Suprapubic skin (tissue), 4 donors: ENCODE results near the gene AKR1C2. TPM values are rescaled to one million over a fixed set of nuclear protein-coding genes. Genes with fewer than 3 reads are reported as not detected.
"Not testable (repeated sequence)": the region's sequence is repeated elsewhere in the genome, so short reads cannot be mapped to it uniquely, and the experiment has no call there.

ENCODE experiments used
- DNase-seq, 2 donors: peaks; one replicate each; pipeline ENCODE4 v3.0.0-alpha.2; 2019; ENCODE audit warnings: low spot score in 2 of 2
- H3K27ac ChIP-seq: fragments of 200-600 bp; sonication (generic); one replicate; pipeline ENCODE4 v1.5.1; 2019
- H3K27me3 ChIP-seq: fragments of 200-600 bp; sonication (generic); one replicate; pipeline ENCODE4 v1.5.1; 2019
- H3K36me3 ChIP-seq: fragments of 200-600 bp; sonication (generic); one replicate; pipeline ENCODE4 v1.5.1; 2019
- H3K4me1 ChIP-seq: fragments of 200-600 bp; sonication (generic); one replicate; pipeline ENCODE4 v1.5.1; 2019
- H3K4me3 ChIP-seq: fragments of 200-600 bp; sonication (generic); one replicate; pipeline ENCODE4 v1.5.1; 2019; ENCODE audit warnings: mild to moderate bottlenecking
- H3K9me3 ChIP-seq: fragments of 200-600 bp; sonication (generic); one replicate; pipeline ENCODE4 v1.5.1; 2019
- CTCF ChIP-seq, 2 donors: fragments of 200-600 bp in 1 of 2; fragments of 450-650 bp in 1 of 2; sonication (generic) in 1 of 2; IDR thresholded peaks; one replicate each; pipeline ENCODE4 v1.5.1; 2016 to 2019; ENCODE audit warnings: antibody characterized with exemption in 2 of 2, mild to moderate bottlenecking in 1 of 2, moderate library complexity in 1 of 2
- EP300 ChIP-seq: sonication (generic); formaldehyde crosslinking; IDR thresholded peaks from one replicate; pipeline ENCODE4 v1.6.1; 2017; ENCODE audit warnings: antibody characterized with exemption
- POLR2A ChIP-seq, 2 donors: fragments of 450-650 bp; IDR thresholded peaks; one replicate each; pipeline ENCODE4 v1.6.1; 2017; ENCODE audit warnings: antibody characterized with exemption in 2 of 2, mild to moderate bottlenecking in 2 of 2, moderate library complexity in 2 of 2
- POLR2AphosphoS5 ChIP-seq, 3 donors: sonication (generic); formaldehyde crosslinking; IDR thresholded peaks; one replicate each; pipeline ENCODE4 v1.6.1; 2017; ENCODE audit warnings: antibody characterized with exemption in 3 of 3
- WGBS: methylation state at CpG from one replicate; pipeline ENCODE4 v1.1.5; 2018; 5-methylcytosine and 5-hydroxymethylcytosine counted together
- total RNA-seq, 4 donors: library from RNA; depleted of rRNA; stranded (reverse); fragments of >200 nt; gene quantifications; one replicate each; pipeline ENCODE4 v1.1.0, GENCODE V29; 2016

Gene AKR1C2
- total RNA-seq, 4 donors from 2014 or later, result 7.2 to 29.7 (median 23.4) TPM

- not testable (repeated sequence) for H3K4me3 ChIP-seq, H3K27me3 ChIP-seq, H3K36me3 ChIP-seq, H3K27ac ChIP-seq, DNase-seq, H3K9me3 ChIP-seq
- H3K4me1 ChIP-seq, result peaks cover 14% of the 10 kb centered on the region
- 0% methylated on average over 1 of the region's 1 CpG for WGBS
These were observed 351 bp upstream of the AKR1C2 start for GRCh38 chr10:5004030-5004385.

DNA sequence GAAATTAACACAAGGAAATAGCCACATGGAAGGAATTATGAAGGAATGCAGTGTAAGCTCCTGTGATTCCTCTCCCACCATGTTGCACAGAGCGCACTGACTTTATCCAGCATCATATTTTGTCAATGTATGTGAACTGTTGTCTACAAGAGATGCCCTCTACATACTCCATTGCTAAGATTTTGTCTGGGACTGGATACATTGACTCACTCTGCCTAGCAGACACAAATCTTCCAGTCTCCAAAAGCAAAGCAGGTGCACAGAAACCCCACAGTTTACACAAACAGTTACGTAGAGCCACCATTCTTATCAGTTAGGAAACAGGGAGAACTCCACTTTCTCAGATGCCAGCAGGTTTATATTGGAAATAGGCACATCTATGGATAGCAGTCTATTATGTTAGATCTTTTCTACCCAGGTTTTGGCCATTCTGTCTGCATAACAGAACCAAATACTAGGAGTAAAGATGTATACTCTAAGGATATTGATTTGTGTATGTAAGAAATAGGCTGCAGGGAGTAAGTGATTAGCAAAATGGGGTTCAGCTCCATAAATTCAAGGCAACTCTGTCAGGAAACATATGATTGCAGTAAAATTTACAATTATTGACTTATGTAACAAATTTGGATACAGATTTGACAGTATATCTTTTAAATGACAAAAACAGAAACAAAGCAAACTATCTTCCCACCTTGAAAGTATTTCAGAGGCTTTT is 1.5 kb downstream of the AKR1C2 start:
- no peak overlapping the region for H3K27ac ChIP-seq
- no peaks in the 10 kb centered on the region for H3K27me3 ChIP-seq
- DNase-seq, result no peak
- peaks cover 14% of the 10 kb centered on the region for H3K4me1 ChIP-seq
- peaks cover 7% of the 10 kb centered on the region for H3K36me3 ChIP-seq
- no peak for TF ChIP-seq POLR2AphosphoS5 (IDR thresholded peaks at IDR 0.05)
- TF ChIP-seq EP300, result no peak
- no peak for TF ChIP-seq POLR2A (IDR thresholded peaks at IDR 0.05)
- TF ChIP-seq CTCF (IDR thresholded peaks at IDR 0.05), result no peak
- H3K4me3 ChIP-seq, result peak overlapping the region; percentile 36
- WGBS, result 86% methylated on average over 2 of the region's 2 CpGs
- H3K9me3 ChIP-seq, result no peaks in the 10 kb centered on the region

DNA sequence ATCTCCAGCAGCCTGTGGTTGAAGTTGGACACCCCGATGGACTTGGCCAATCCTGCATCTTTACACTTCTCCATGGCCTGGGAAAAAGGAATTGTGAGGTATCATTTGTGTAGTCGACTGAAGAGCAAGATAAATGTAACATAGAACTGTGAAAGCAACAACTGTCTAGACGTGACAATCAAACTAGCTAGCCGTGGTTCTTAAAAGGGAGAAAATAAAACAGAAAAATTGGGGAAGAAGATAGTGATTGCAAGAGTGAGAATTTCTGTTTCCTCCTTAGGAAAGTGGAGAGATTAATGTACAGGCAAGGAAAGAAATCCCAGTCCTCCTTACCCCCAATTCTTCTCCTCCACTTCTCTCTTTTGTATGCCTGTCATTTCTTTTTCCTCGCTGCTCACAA is 5.0 kb downstream of the AKR1C2 start:
- DNase-seq, result no peak
- no peaks in the 10 kb centered on the region for H3K9me3 ChIP-seq
- TF ChIP-seq EP300 (no peak), POLR2A (IDR thresholded peaks at IDR 0.05) (no peak), POLR2AphosphoS5 (IDR thresholded peaks at IDR 0.05) (no peak), CTCF (IDR thresholded peaks at IDR 0.05) (no peak)
- H3K4me3 ChIP-seq, result no peak overlapping the region
- 91% methylated on average over 5 of the region's 5 CpGs for WGBS
- H3K27ac ChIP-seq, result no peak overlapping the region
- H3K4me1 ChIP-seq, result peaks cover 14% of the 10 kb centered on the region
- peaks cover 7% of the 10 kb centered on the region for H3K36me3 ChIP-seq
- no peaks in the 10 kb centered on the region for H3K27me3 ChIP-seq

DNA sequence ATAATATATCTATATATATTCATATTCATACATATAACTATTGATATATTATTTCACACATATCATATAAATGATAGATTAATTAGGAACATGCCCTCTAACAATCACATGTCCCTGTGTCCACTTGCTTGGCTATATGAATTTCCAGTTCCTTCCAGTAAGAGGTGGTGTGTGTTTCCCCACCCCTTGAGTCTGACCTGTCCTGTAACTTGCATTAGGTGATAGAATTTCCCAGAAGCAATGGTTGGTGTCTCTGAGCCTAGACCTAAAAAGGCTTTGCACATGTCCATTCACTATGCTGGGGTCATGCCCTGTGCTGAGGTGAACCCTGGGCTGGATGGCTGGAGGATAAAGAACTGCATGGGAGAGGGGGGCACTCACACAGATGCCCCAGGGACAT is 9.4 kb downstream of the AKR1C2 start:
- not testable (repeated sequence) for H3K27ac ChIP-seq, DNase-seq, H3K4me1 ChIP-seq, H3K9me3 ChIP-seq, H3K4me3 ChIP-seq, H3K36me3 ChIP-seq, H3K27me3 ChIP-seq

DNA sequence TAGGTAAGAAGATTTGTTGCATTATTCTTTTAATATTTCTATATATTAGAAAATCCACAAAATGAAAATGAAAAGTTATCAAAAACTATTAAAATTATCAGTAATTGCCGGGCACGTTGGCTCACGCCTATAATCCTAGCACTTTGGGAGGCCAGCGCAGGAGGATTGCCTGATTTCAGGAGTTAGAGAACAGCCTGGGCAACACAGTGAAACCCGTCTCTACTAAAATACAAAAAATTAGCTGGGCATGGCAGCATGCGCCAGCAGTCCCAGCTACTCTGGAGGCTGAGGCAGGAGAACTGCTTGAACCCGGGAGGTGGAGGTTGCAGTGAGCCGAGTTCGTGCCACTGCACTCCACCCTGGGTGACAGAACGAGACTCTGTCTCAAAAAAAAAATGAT is 11.1 kb downstream of the AKR1C2 start:
- not testable (repeated sequence) for H3K27ac ChIP-seq, H3K4me1 ChIP-seq, H3K27me3 ChIP-seq, DNase-seq, H3K4me3 ChIP-seq, H3K36me3 ChIP-seq, H3K9me3 ChIP-seq
- WGBS, result 87% methylated on average over 10 of the region's 10 CpGs

DNA sequence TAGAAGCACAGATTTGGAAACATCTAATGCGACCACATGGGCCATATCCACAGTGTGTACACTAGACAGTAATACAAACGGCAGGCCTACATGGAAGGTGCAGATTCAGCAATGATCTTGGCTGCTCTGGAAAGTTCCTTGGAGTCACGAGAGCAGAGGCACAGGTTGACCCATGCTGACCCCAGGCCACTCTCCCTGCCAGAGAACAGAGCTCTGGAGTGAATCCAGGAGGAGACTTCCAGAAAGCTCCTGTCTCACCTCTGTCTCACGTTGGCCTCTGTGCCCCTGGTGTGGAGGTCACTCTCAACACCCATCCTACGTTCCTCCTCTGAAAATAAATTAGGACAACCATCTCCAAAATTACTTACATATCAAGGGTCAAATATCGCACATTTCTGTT is 12.2 kb downstream of the AKR1C2 start:
- DNase-seq, result not testable (repeated sequence)
- WGBS, result 76% methylated on average over 2 of the region's 6 CpGs

GRCh38 chr10:4990217-4990616 is 13.4 kb downstream of the AKR1C2 start:
- Histone ChIP-seq H3K27ac (no peak overlapping the region), H3K27me3 (no peaks in the 10 kb centered on the region), H3K36me3 (no peaks in the 10 kb centered on the region), H3K4me1 (peaks cover under 1% of the 10 kb centered on the region), H3K4me3 (no peak overlapping the region), H3K9me3 (no peaks in the 10 kb centered on the region)
- WGBS, result 95% methylated on average over 2 of the region's 2 CpGs
- no peak for TF ChIP-seq EP300
- no peak for TF ChIP-seq POLR2A (IDR thresholded peaks at IDR 0.05)
- DNase-seq, result no peak

More for the DNA sequence above, 12.2 kb downstream of the AKR1C2 start:
- not testable (repeated sequence) for H3K4me1 ChIP-seq, H3K9me3 ChIP-seq, H3K36me3 ChIP-seq, H3K4me3 ChIP-seq, H3K27ac ChIP-seq, H3K27me3 ChIP-seq

- not testable (repeated sequence) for H3K27ac ChIP-seq, H3K27me3 ChIP-seq, H3K36me3 ChIP-seq, H3K4me3 ChIP-seq, H3K4me1 ChIP-seq, DNase-seq, H3K9me3 ChIP-seq
- 98% methylated on average over 6 of the region's 6 CpGs for WGBS
These were observed 15.5 kb downstream of the AKR1C2 start for GRCh38 chr10:4988000-4988641.
